ENCODE results near the gene NFXL1.

The NFXL1 gene

DNA sequence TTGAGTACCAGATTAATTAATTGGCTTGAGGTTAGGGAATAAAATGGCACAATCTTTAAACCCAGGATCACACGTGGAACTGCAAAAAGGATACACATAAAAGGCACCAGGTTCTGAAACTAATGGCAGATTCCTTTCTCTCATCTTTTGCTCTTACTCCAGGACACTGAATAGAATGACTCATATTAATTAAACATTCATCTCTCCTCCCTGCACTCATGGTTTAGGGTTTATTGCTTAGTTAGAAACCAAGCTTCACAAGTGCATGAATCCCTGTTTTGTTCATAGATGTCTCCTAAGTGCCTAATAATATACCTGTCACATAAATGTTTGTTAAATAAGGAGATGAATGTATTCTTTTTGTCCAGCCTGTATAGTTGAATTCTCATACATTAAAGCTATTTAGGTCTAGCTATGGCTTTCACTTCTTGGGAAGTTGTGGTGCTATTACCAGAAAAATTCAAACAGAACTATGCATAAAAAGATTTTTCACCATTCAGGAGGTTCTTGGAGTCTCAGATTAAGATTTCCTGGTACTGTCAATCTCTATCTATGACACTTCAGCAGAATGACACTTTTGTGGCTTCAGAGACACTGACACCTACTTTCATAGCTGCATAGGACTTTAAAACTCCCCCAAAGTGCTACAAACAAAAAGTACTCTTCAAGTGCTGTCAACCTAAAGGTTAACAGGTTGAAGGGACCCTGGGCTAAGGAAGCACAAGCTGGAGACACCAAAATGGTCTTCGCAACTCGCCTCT is 83.9 kb downstream of the NFXL1 start:
- no peak for DNase-seq

DNA sequence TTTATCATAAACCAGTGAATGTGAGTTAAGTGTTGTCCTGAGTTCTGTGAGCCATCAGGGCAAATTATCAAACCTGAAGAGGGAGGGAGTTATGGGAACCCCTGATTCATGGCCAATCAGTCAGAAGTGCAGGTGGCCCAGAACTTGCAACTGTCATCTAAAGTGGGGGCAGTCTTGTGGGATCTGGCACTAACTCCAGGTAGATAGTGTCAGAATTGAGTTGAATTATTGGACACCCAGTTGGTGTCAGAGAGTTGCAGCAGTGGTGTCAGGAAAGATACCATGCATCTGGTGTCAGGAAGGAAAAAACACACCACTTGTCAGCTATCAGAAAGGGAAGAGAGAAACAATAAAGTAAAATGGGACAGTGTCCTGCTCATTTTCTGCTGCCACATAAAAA is 84.9 kb downstream of the NFXL1 start:
- DNase-seq: no peak

DNA sequence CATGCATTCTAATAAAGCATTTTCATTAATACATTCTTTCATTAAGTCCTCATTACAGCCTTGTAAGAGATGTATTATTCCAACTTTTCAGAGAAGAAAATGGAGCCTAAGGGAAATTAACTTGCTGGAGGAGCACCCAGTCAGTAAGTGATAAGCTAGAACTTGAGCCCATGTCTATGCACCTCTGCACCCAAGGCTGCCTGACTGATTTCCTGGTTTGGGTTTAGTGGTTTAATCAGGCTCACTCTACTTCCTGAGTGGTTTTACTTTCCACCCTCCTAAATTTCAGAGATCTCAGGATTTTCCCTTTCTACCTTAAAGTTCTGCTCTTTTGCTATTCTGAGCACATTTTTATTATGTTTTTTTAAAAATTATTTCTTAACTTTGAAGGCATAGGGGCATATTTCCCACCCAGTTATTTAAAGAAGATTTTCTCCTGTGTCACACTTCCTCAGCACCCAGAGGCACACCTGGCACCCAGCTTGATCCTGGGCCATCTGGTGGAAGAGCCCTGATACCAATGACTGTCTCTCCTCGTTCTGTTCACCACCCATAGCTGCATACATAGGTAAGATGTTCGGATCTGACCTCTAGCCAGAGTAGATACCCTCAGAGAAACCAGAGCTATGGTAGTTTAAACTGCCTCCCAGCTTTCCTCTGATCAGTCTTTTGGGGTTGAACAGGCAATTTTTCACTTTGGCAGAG is 86.9 kb downstream of the NFXL1 start:
- no peak for DNase-seq

DNA sequence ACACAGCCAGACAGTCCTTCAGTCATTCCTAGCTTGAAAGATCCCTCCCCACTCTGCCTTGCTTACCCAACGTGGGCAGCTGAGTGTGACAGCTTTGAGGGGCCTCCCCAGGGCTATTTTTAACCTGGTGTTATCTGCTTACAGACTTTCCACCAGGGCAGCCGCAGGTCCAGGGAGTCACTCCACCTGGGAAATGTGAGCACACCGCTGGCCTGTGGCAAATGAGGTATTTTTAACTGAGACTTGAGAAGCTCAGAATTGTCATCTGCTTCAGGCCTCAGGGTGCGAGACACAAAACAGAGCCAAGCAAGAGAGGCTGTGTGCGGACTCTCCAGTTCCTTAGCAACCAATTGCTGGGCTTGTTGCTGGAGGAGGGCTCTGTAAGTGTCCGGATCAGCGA is 89.5 kb downstream of the NFXL1 start:
- no peak for DNase-seq

DNA sequence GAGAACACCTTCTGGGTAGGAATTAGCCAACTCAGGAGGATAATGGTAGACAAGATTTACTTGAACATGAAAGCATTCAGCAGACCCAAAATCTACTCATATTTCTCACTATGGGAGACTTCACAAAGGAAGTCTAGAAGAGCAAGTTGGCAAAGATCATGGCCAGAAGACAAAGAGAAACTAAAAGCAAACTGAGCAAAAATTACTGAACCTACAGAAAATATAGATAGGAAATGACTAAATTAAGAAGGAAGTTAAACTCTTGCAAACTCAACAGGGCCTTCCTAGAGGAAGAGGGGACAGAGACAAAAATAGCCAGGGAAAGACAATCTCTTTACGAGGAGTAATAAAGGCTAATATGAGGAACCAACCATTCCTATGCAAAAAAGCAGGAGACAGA is 95.2 kb downstream of the NFXL1 start:
- DNase-seq: no peak

DNA sequence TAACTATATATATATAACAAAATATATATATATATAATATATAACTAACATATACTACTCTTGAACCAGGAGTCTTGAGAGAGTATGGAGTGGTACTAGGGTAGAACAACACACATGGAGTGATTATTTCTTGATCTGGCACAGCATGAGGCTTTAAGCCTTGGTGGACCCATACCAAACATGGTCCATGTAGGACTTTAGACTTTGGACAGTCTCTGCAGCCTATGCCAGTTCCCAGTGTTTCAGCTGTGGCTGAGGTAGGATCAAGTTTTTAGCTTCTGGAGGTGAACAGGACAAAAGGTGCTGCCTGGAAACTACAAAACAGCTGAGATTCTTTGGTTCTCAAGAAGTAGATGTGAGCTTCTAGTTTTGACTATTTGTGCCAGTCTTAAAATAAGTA is 97.1 kb downstream of the NFXL1 start:
- no peak for DNase-seq

DNA sequence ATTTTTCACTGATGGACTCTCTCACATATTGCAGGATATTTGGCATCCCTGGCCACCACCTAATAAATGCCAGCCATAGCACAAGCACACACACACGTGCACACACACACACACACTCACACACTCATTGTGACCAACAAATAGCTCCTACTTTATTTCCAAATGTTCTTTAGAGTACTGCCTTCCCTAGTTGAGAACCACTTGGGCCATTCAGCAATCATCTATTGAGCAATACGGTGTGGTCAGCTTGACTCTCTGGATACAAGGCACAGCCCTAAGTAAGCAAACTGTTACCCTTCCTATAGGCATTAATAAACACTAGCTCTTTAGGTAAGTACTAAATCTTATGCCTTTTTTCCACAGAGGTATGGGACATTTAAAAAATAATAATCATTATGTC is 97.6 kb downstream of the NFXL1 start:
- DNase-seq: no peak

DNA sequence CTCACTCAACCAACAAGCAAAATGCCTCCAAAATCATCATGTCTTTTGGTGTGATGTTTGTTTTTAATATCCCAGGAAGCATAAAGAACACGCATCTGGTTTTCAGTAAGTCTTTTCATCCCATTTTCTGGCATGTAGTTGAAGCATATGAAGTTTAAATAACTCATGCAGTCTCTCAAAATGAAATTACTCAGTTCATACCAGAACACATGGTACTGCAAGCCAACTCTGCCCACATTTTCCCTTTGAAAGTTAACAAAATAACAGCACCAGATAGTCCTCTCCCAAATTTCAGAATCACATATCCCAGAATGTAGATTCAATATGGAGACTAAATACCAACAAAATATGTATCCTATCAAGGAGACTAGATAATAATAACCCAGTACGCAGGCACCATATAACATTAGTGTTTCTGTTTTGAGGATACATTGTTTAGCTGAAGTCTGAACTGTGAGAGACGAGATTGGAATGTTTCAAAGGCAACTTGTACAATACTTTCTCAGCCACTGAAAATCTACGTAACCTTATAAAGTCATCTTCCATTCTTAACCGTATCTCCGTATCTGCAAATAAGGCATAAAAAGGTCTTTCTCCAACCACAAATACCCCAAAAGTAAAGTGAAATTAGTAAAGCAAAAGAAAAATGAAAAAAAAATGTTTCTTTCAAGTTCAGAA is 99.6 kb downstream of the NFXL1 start:
- no peak for DNase-seq

DNA sequence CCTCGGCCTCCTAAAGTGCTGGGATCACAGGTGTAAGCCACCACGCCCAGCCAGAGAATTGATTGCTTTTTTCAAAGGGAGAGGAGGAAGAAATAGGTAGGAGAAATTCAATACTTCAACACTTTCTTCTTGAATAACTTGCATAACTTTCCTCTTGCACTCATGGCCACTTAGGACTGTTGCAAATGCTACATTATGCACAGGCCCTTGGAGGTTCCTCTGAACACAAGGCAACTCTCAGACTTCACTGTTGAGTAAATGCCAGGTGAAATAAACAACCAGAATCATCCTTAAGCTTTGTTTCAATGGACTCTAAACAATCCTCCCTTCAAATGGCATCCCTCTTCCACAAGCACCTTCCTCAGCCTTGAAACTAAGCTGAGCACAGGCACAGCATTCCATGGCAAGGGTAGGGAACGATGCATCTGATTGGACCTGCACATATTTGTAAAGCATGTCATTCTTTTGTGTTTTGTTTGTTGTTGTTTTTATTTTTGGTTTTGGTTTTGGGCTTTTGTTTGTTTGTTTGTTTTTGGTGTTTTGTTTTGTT is 104.7 kb downstream of the NFXL1 start:
- DNase-seq: no peak

DNA sequence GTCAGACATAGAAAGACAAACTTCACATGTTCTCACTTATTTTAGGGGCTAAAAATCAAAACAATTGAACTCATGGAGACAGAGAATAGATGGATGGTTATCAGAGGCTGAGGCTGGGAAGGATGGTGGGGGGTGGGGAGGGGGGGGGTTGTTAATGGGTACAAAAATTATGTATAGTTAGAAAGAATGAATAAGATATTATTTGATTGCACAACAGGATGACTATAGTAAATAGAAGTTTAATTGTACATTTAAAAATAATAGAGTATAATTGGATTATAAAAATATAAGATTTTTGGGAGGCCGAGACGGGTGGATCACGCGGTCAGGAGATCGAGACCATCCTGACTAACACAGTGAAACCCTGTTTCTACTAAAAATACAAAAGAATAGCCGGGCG is 109.8 kb downstream of the NFXL1 start:
- no peak for DNase-seq

DNA sequence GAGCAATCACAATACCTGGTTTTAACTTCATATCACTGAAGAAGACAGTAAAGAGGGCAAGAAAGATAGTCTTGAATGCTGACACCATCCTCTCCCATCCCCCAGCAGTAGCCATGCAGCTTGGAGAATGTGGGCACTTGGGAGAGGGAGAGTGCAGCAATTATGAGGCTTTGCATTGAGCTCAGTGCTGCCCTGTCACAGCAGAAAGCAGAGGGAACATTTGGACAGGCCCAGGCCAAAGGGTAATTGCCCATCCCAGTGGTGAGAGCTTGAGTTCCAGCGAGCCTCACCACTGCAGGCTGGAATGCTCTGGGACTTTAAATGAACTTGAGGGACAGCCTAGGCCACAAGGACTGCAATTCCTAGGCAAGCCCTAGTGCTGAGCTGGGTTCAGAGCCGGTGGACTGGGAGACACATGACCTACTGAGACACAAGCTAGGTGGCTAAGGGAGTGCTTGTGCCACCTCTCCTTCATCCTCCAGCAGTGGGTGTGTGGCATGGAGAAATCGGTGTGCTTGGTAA is 112.8 kb downstream of the NFXL1 start:
- DNase-seq: no peak

DNA sequence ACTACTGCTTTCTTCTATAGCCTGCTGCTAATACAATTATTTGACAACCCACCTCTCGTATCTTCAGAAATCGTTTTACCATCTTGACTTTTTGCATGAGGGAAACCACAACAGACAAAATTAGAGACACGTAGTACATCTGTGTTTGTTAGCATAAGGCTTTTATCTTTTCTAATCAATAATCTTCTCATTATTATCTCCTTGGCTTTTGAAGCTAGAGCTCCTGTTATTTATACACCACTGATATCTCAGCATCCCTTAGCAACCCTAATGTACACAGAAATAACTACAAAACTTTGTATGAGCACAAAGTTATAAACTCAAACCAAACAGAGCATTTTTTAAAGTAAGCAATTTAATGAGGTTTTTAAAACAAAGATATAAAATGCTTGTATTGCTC is 116.2 kb downstream of the NFXL1 start:
- DNase-seq: no peak

Data from NCI-H1417 treated with DMSO at 0.1 percent for 48 hours (cell line).